CD4-positive, alpha-beta memory T cell (primary cell): ENCODE measurements around the gene TDRD12. TPM values are rescaled to one million over a fixed set of nuclear protein-coding genes. Genes with fewer than 3 reads are reported as not detected.
"Not testable (repeated sequence)": the region's sequence is repeated elsewhere in the genome, so short reads cannot be mapped to it uniquely, and the experiment has no call there.

Experiments used
- CTCF ChIA-PET: fragments of 350-600 bp; sonication (Branson Sonifier 250); formaldehyde crosslinking; loops from one replicate; lab custom pipeline; 2021; ENCODE audit warnings: inconsistent platforms; ENCODE audit not compliant: partially characterized antibody; lab: Charles Lee
- POLR2A ChIA-PET: fragments of 350-600 bp; sonication (Branson Sonifier 250); formaldehyde crosslinking; loops from one replicate; lab custom pipeline; 2021; ENCODE audit not compliant: partially characterized antibody; lab: Charles Lee
- DNase-seq, 5 donors: peaks; one replicate each; pipeline versions ENCODE4 v3.0.0 to v3.0.0-alpha.2; 2020 to 2022; ENCODE audit warnings: mixed read lengths in 1 of 5
- H3K27ac ChIP-seq: one replicate; pipeline ENCODE4 v1.7.0; 2013; ENCODE audit warnings: low read depth, low read length
- H3K27me3 ChIP-seq: 2 replicates; pipeline ENCODE4 v1.7.0; 2013; ENCODE audit warnings: mild to moderate bottlenecking, low read length, moderate library complexity; ENCODE audit not compliant: insufficient read depth
- H3K36me3 ChIP-seq: 2 replicates; pipeline ENCODE4 v1.7.0; 2013; ENCODE audit warnings: mild to moderate bottlenecking, low read length, moderate library complexity; ENCODE audit not compliant: insufficient read depth
- H3K4me1 ChIP-seq: 2 replicates; pipeline ENCODE4 v1.7.0; 2013; ENCODE audit warnings: mild to moderate bottlenecking, low read length, moderate library complexity; ENCODE audit not compliant: insufficient read depth
- H3K4me3 ChIP-seq, 2 donors: one replicate each; pipeline ENCODE4 v1.7.0; 2013; ENCODE audit warnings: low read length in 2 of 2, mild to moderate bottlenecking in 1 of 2
- H3K9me3 ChIP-seq, 2 donors: one replicate each; pipeline ENCODE4 v1.7.0; 2013; ENCODE audit warnings: low read length in 2 of 2, control low read depth in 1 of 2; ENCODE audit not compliant: control insufficient read depth in 1 of 2
- H3K27ac Mint-ChIP-seq, 7 donors: one replicate each; pipeline ENCODE4 v1.8.0; 2020 to 2021; ENCODE audit warnings: mixed read lengths in 7 of 7, mild to moderate bottlenecking in 6 of 7, inconsistent platforms in 3 of 7, moderate library complexity in 3 of 7
- H3K27me3 Mint-ChIP-seq, 2 donors: one replicate each; pipeline ENCODE4 v1.8.0; 2020 to 2021; ENCODE audit warnings: mixed read lengths in 2 of 2
- H3K36me3 Mint-ChIP-seq, 2 donors: one replicate each; pipeline ENCODE4 v1.8.0; 2020 to 2021; ENCODE audit warnings: mixed read lengths in 2 of 2, inconsistent platforms in 1 of 2, mild to moderate bottlenecking in 1 of 2
- H3K4me1 Mint-ChIP-seq, 4 donors: one replicate each; pipeline ENCODE4 v1.8.0; 2020 to 2021; ENCODE audit warnings: mixed read lengths in 4 of 4, mild to moderate bottlenecking in 1 of 4
- H3K4me3 Mint-ChIP-seq, 8 donors: one replicate each; pipeline ENCODE4 v1.8.0; 2020 to 2021; ENCODE audit warnings: mixed read lengths in 8 of 8, mild to moderate bottlenecking in 7 of 8, moderate library complexity in 6 of 8, inconsistent platforms in 3 of 8
- H3K9me3 Mint-ChIP-seq, 8 donors: one replicate each; pipeline ENCODE4 v1.8.0; 2020 to 2021; ENCODE audit warnings: mixed read lengths in 8 of 8, mild to moderate bottlenecking in 5 of 8, inconsistent platforms in 3 of 8, moderate library complexity in 1 of 8
- intact Hi-C: fragments of 100-400 bp; cut with micrococcal nuclease; formaldehyde crosslinking; loops from one replicate; pipeline ENCODE4 v1.15.1; 2023
- polyA plus RNA-seq, 2 donors: library from polyadenylated mRNA; unstranded; fragments of 300-500 nt; fragmentation: Illumina TruSeq; gene quantifications; one replicate each; pipeline ENCODE4 v1.2.3, GENCODE V29; 2021
- total RNA-seq, 2 experiments: library from RNA; stranded (reverse); gene quantifications; one replicate each; pipeline ENCODE4 v1.2.3, GENCODE V29; 2021

Gene TDRD12
- total and polyA plus RNA-seq, 4 experiments from 2014 or later: 0.20 to 1.9 (median 0.65) TPM

GRCh38 chr19:32864318-32865007 is 144.9 kb downstream of the TDRD12 start:
- Mint-ChIP-seq H3K27ac (no peak overlapping the region), H3K4me3 (no peak overlapping the region), H3K36me3 (no peaks in the 10 kb centered on the region), H3K4me1 (peaks cover 0 to 1% (median 0%) of the 10 kb centered on the region in 4 donors), H3K27me3 (no peaks in the 10 kb centered on the region), H3K9me3 (peaks cover 0 to under 1% (median 0%) of the 10 kb centered on the region in 8 donors)
- no peaks in the 10 kb centered on the region for H3K36me3 ChIP-seq
- no peak for DNase-seq
- intact Hi-C loops: no loop called here
- H3K27me3 ChIP-seq: no peaks in the 10 kb centered on the region
- no peaks in the 10 kb centered on the region for H3K9me3 ChIP-seq
- no peaks in the 10 kb centered on the region for H3K4me1 ChIP-seq
- H3K27ac ChIP-seq: no peak overlapping the region
- ChIA-PET CTCF (no interaction called here), POLR2A (no interaction called here)
- no peak overlapping the region for H3K4me3 ChIP-seq

- intact Hi-C loops: no loop called here
- no peak for DNase-seq
- no peaks in the 10 kb centered on the region for H3K4me1 ChIP-seq
- CTCF ChIA-PET: no interaction called here
- H3K27ac Mint-ChIP-seq: no peak overlapping the region
- no peak overlapping the region for H3K4me3 ChIP-seq
- peaks cover 0 to 1% (median 0%) of the 10 kb centered on the region in 4 donors for H3K4me1 Mint-ChIP-seq
- no peaks in the 10 kb centered on the region for H3K36me3 ChIP-seq
- peaks cover 0 to 2% (median 0%) of the 10 kb centered on the region in 8 donors for H3K9me3 Mint-ChIP-seq
- no peaks in the 10 kb centered on the region for H3K27me3 Mint-ChIP-seq
- POLR2A ChIA-PET: no interaction called here
- no peaks in the 10 kb centered on the region for H3K36me3 Mint-ChIP-seq
- H3K27ac ChIP-seq: no peak overlapping the region
- H3K9me3 ChIP-seq: no peaks in the 10 kb centered on the region
- H3K27me3 ChIP-seq: no peaks in the 10 kb centered on the region
- H3K4me3 Mint-ChIP-seq: no peak overlapping the region
Observed at GRCh38 chr19:32865326-32865725, 145.8 kb downstream of the TDRD12 start.

- Mint-ChIP-seq H3K4me1 (no peaks in the 10 kb centered on the region), H3K36me3 (no peaks in the 10 kb centered on the region), H3K9me3 (peaks cover 0 to 2% (median 0%) of the 10 kb centered on the region in 8 donors), H3K27me3 (no peaks in the 10 kb centered on the region), H3K27ac (no peak overlapping the region), H3K4me3 (no peak overlapping the region)
- no peak overlapping the region for H3K27ac ChIP-seq
- DNase-seq: no peak
- H3K4me3 ChIP-seq: no peak overlapping the region
- ChIA-PET POLR2A (no interaction called here), CTCF (no interaction called here)
- H3K4me1 ChIP-seq: no peaks in the 10 kb centered on the region
- H3K9me3 ChIP-seq: no peaks in the 10 kb centered on the region
- intact Hi-C loops: no loop called here
- H3K36me3 ChIP-seq: no peaks in the 10 kb centered on the region
- no peaks in the 10 kb centered on the region for H3K27me3 ChIP-seq
Observed at GRCh38 chr19:32866061-32866460, 146.5 kb downstream of the TDRD12 start.

- Mint-ChIP-seq H3K27me3 (no peaks in the 10 kb centered on the region), H3K36me3 (no peaks in the 10 kb centered on the region), H3K9me3 (peaks cover 0 to 2% (median 0%) of the 10 kb centered on the region in 8 donors), H3K4me3 (no peak overlapping the region), H3K4me1 (no peaks in the 10 kb centered on the region), H3K27ac (no peak overlapping the region)
- POLR2A ChIA-PET: no interaction called here
- intact Hi-C loops: no loop called here
- Histone ChIP-seq H3K27ac (no peak overlapping the region), H3K4me3 (no peak overlapping the region), H3K4me1 (no peaks in the 10 kb centered on the region), H3K27me3 (no peaks in the 10 kb centered on the region), H3K36me3 (no peaks in the 10 kb centered on the region), H3K9me3 (no peaks in the 10 kb centered on the region)
- DNase-seq: no peak
- CTCF ChIA-PET: no interaction called here
Observed at GRCh38 chr19:32866564-32867265, 147.1 kb downstream of the TDRD12 start.

DNA sequence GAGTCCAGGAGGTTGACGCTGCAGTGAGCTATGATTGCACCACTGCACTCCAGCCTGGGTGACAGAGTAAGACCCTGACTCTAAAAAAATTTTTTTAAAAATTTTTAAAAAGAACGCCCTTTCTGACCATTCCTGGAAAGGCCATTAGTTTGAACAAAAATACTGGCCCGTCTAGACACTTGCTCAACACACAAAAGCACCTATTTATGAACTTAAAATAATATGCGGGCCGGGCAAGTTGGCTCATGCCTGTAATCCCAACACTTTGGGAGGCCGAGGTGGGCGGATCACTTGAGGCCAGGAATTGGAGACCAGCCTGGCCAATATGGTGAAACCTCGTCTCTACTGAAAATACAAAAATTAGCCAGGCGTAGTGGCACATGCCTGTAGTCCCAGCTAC is 147.9 kb downstream of the TDRD12 start:
- H3K27ac ChIP-seq, intact Hi-C loops, H3K4me1 ChIP-seq, H3K36me3 Mint-ChIP-seq, POLR2A ChIA-PET, H3K4me1 Mint-ChIP-seq, H3K4me3 Mint-ChIP-seq, H3K4me3 ChIP-seq, H3K9me3 Mint-ChIP-seq, H3K27me3 Mint-ChIP-seq, H3K27ac Mint-ChIP-seq, H3K9me3 ChIP-seq, H3K27me3 ChIP-seq, H3K36me3 ChIP-seq, CTCF ChIA-PET, DNase-seq: not testable (repeated sequence)

GRCh38 chr19:32868206-32868950 is 148.8 kb downstream of the TDRD12 start:
- no peak overlapping the region for H3K27ac ChIP-seq
- ChIA-PET POLR2A (no interaction called here), CTCF (no interaction called here)
- intact Hi-C loops: no loop called here
- H3K27me3 ChIP-seq: no peaks in the 10 kb centered on the region
- H3K4me1 ChIP-seq: no peaks in the 10 kb centered on the region
- no peak for DNase-seq
- Mint-ChIP-seq H3K9me3 (peaks cover 0 to 2% (median 0%) of the 10 kb centered on the region in 8 donors), H3K4me1 (no peaks in the 10 kb centered on the region), H3K36me3 (no peaks in the 10 kb centered on the region), H3K27me3 (no peaks in the 10 kb centered on the region), H3K4me3 (no peak overlapping the region), H3K27ac (no peak overlapping the region)
- H3K4me3 ChIP-seq: no peak overlapping the region
- H3K36me3 ChIP-seq: no peaks in the 10 kb centered on the region
- H3K9me3 ChIP-seq: no peaks in the 10 kb centered on the region

DNA sequence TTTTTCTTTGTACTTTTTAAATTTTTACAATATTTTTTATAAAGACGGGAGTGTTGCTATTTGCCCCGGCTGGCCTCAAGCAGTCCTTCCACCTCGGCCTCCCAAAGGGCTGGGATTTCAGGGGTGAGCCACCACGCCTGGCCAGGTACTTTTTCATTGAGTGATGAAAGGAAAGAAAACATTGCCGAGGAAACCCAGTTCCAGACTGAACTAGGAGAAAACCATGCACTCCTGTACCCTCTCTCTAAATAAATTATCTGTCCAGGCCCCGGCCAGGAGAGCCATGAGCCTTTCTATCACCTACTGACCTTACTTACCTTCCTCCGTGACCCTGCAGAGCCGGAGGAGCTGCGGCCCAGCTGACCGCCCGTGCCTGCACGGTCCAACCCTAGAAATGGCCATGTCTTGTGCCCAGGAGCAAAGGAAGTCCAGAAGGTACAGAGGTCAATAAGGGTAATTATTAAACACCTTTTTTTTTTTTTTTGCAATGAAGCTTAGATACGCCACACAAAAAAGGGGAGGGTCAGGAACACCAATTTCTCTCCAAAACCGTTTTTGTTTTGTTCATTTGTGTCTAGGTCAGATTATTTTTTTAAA is 149.9 kb downstream of the TDRD12 start, which contains the start of gene SLC7A9:
SLC7A9 (minus strand) TSS at position 399 of the 597 bp plus-strand sequence. CDS start 1,233 bp downstream, outside the sequence.
- Histone ChIP-seq H3K27me3 (no peaks in the 10 kb centered on the region), H3K27ac (no peak within 1 kb of the TSS), H3K36me3 (no peaks in the 10 kb centered on the region), H3K9me3 (no peaks in the 10 kb centered on the region), H3K4me3 (no peak within 1 kb of the TSS), H3K4me1 (no peaks in the 10 kb centered on the region)
- POLR2A ChIA-PET: no interaction called here
- no peaks in the 10 kb centered on the region for H3K27me3 Mint-ChIP-seq
- intact Hi-C loops: no loop called here
- H3K9me3 Mint-ChIP-seq: peaks cover 0 to 2% (median 0%) of the 10 kb centered on the region in 8 donors
- no peak within 1 kb of the TSS for H3K4me3 Mint-ChIP-seq
- CTCF ChIA-PET: no interaction called here
- no peak within 1 kb of the TSS for H3K27ac Mint-ChIP-seq
- H3K36me3 Mint-ChIP-seq: no peaks in the 10 kb centered on the region
- DNase-seq: no peak
- no peaks in the 10 kb centered on the region for H3K4me1 Mint-ChIP-seq
